HG03571 (cell line): Measurements from ENCODE around the gene PYCR2.
A peak's percentile ranks its signal among the peaks of the same experiment; 100 is the strongest.
"Not testable (repeated sequence)": the region's sequence is repeated elsewhere in the genome, so short reads cannot be mapped to it uniquely, and the experiment has no call there.

ENCODE experiments used
- ATAC-seq: cut with Tn5 transposase; IDR thresholded peaks from one replicate; pipeline ENCODE4 v1.9.1; 2021; ENCODE audit not compliant: unreplicated experiment

Gene PYCR2

DNA sequence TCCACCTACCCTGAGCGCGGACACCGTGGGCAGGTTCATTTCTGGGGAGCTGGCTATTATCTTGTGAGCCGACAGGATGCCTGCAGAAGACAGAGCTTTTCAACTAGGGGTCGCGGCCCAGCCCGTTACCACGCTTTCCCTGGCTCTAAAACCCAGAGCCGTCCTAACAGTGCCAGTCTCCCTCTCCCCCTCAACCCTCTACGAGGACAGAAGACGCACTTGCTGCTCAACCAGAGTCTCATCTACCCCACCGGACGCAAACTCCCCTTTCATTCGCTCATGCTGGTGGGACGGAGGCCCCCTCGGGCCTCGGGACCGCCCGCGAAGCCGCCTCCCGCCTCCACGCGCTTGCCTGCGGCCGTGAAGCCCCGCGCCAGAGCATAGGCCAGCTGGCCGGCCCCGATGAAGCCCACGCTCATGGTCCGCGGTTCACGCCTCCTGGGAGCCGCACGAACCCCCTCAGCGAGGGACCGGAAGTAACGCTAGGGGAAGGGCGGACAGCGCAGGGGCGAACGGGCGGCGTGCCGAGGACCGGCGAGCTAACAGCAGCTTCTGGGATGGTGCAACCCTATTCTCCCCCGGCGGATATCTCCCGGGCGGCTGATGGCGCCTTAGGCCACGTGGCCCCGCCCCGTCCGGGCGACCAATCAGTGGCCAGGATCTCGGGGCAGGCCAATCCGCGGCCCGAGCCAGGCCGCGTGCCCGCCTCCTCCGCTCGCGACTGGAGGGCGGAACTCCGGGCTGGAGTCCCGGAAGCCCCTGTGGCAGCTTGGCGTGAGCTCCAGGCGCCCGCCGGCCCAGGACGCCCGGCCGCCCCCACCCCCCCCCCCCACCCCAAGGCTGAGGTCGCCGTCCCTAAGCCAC lies at the start of gene PYCR2:
TSS of gene PYCR2 (minus strand) at position 559 of the 864 bp plus-strand sequence. CDS start at position 419, 140 bp downstream.
- peak; percentile 97 for ATAC-seq

DNA sequence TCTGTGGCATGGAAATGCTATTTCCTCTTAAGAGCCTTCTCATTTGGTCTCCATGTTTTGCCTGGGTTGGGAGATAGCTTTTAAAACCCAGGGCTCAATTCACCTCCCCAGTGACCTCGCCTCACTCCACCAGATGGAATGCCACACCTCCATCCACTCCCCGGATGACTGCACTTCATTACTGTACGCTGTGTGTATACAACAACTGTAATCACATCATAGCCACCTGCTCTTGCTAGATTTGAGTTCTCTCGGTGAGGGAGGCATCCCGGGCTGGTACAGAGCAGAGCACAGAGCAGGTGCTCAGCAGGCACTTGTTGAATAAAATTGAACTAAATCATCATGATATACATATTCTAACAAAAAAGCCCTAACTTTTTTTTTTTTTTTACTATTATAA lies 49.1 kb upstream of the PYCR2 start:
- ATAC-seq: no peak

DNA sequence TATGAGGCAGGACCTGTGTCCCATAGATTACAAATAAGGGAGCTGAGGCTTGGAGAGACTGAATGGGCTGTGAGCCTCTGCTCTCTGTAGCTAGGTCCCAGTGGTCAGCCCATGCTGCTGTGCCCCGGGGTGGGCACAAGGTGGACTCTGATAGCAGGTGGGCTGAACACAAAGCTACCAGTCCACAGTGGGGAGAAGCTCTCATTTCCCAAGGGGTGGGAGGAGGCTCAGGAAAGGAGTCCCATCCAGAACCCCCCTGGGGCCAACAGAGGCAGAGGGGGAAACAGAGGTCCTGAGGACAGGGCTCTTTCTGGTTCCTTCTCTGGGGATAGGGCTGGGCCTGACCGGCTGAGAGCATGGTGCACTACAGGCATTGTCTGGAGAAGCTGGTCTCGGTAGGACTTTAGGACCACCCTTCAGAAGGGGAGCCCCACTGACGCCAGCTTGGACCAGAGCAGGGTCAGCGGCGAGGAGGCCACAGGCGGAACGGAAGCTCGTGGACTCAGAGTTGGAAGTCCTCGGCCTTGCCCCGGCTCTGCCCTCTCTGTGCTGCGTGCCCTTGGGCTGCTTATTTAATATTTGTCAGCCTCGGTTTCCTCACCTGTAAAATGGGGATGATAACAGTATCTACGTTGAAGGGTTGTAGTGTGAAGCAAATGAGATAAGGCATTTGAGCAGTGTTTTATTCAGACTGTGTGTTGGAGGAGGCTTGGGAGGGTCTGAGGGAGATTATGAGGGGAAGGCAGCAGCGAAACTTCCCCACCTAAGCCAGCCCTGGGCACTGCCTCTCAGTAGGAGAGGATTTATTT lies 48.5 kb upstream of the PYCR2 start:
- ATAC-seq: no peak

- not testable (repeated sequence) for ATAC-seq
Observed at GRCh38 chr1:225970592-225971157, 46.6 kb upstream of the PYCR2 start.

DNA sequence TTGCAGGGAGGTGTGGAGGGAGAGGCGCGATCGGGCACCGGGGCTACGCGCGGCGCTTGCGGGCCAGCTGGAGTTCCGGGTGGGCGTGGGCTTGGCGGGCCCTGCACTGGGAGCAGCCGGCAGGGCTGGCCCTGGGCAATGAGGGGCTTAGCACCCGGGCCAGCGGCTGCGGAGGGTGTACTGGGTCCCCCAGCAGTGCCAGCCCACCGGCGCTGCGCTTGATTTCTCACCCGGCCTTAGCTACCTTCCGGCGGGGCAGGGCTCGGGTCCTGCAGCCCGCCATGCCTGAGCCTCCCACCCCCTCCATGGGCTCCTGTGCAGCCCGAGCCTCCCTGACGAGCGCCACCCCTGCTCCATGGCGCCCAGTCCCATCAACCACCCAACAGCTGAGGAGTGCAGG lies 45.7 kb upstream of the PYCR2 start:
- not testable (repeated sequence) for ATAC-seq

- ATAC-seq: no peak
Observed at GRCh38 chr1:225965231-225965630, 41.2 kb upstream of the PYCR2 start.

- ATAC-seq: no peak
Observed at GRCh38 chr1:225963735-225964530, 39.9 kb upstream of the PYCR2 start.

GRCh38 chr1:225962440-225962975 lies 38.5 kb upstream of the PYCR2 start:
- no peak for ATAC-seq

DNA sequence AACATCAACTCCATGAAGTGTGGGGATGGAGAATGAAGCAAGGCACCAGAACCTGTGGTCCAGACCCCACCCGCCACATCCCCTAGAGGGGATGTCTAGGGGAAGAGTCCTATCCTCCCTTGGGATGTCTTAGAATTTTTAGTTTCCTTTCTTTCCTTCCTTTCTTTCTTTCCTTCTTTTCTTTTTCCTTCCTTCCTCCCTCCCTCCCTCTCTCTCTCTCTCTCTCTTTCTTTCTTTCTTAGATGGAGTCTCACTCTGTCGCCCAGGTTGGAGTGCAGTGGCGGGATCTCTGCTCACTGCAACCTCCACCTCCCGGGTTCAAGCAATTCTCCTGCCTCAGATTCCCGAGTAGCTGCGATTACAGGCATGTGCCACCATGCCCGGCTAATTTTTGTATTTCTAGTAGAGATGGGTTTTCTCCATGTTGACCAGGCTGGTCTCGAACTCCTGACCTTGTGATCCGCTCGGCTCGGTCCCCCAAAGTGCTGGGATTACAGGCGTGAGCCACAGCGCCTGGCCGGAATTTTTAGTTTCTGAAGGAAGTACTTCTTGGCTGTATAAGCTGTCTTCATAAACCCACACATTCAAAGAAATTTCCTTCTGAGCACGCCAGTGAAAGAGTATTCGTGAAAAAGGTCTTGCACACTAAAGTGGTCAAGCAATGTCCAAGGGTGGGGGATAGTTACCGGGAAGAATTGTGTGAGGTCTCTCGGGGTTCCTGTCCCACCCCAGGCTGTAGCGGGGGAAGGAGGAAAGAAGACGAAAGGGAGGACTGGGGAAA lies 37.8 kb upstream of the PYCR2 start:
- no peak for ATAC-seq

- no peak for ATAC-seq
Observed at GRCh38 chr1:225958041-225958440, 34.0 kb upstream of the PYCR2 start.

DNA sequence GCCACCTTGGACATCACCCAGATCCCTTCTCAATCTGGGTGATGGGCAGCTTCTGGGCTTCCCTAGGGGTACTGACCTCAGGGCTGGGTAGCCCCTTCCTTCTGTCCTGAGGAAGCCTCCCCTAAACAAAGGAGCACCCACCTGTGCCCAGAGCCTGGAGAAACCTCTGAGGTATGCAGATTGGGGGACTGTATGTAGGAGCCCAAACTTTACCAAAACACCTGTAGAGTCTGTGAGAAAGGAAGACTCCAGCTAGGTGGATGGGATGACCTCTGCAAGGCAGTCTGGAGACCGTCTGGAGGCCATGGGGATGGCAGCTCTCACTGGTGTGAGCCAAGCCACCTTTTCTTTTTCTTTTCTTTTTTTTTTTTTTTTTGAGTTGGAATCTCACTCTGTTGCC lies 30.7 kb upstream of the PYCR2 start:
- no peak for ATAC-seq

DNA sequence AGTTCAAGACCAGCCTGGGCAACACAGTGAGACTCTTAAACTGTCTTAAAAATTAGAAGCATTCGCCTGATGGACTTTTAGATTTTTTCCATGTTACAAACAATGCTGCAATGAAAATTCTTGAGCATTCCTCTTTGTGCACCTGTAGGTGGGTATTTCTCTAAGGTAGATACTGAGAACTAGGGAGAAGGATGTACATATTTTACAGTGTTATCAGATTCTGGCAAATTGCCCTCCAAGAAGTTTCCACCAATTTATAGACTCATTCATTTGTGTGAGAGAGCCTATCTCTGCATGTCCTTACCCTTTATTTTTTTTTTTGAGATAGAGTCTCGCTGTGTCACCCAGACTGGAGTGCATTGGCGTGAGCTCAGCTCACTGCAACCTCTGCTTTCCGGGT lies 29.3 kb upstream of the PYCR2 start:
- no peak for ATAC-seq

DNA sequence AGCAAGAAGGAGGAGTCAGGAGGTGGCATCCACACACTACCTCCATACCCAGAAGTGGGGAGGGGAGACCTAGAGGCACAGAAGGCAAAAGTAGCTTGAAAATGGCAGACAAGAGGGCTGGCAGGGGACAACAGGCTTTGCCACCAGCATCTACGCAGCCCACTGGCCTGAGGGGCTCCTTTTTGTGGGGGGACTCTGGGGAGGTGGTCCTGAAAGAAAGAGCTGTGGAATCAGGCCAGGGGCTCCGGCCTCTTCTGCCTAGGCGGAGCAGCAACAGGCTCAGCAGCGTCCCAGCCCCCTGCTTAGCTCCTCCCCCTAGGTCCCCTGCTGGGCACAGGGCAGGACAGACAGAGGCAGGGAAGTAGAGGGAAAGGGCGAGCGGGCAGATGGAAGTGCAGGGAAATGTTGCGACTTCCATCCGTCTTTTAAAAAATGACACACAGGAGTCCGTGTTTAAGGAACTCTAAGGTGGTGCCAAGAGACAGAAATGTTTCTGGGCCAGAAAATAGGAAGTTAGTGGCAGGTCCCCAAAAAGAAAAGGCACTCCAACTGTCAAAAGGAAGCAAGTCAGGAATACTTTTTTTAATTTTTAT lies 27.0 kb upstream of the PYCR2 start:
- no peak for ATAC-seq

DNA sequence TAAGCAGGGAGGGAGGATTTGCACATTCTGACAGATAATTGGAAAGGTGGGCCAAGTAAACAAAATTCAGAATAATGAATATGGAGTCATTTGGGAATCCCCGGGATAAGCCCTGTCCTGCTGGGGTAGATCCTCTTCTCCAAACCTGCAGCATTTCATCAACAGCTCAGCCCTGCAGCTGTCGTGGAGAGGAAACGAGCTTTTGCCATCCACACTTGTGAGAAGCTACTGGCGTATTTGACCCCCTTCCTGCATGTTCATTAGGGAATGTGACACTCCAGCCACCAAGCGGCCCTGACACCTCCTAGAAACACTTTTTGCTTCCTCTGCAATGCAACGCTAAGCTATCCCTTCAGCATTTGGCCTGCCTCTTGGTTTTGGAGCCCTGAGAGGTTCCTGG lies 25.0 kb upstream of the PYCR2 start:
- no peak for ATAC-seq

DNA sequence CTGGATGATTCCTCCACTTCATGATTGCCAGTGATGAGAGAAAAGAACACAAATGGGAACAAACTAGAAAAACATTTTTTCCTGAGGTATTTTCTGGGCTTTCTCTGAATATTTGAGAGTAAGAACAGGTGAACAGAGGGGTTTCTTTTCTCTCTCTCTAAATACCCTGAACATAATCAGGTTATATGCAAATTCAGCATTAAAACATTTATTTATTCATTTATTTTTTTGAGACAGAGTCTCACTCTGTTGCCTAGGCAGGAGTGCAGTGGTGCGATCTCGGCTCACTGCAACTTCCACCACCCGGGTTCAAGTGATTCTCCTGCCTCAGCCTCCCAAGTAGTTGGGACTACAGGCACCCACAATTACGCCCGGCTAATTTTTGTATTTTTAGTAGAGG lies 22.8 kb upstream of the PYCR2 start:
- ATAC-seq: no peak

DNA sequence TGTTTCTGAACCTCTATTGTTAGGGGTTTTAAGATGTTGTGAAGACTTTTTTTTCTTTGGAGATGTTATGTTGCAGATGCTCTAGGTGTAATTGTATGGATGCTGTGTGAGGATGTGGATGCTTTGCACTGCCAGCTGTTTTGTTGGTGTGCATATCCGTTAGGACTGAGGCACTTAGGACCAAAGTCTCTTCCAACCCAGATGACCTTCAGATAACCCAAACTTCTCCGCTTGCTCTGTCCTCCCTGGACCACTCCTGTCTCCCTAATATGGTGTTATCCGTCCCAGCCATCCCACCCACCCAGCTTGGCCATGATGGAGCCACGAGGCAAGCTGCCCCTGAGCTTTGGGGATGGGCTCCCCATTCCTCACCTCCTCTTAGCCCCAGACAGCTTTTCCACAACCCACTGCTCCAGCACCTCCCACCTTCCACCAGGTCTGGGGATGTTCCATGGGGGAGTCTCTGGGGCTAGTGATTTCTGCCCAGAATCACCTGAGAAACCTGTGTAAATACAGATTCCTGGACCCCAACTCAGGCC lies 22.1 kb upstream of the PYCR2 start:
- no peak for ATAC-seq

DNA sequence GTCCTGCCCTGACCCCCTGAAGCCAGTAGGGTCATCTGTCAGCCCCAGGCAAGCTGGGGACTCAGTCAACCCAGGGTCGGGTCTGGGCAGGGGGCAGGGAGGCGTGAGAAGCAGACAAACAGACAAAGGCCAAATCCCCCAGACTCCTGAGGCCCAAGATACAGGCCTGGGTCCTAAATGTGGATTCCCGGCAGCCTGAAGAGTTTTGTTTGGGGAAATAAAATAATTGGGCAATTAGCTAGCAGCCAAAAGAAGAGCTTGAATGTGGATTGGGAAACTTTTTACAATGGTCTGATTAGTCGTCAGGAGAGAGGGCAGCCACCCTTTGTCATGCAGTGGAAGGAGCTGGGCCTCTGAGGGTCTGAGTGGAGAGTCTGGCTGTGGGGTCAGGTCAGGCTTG lies 21.5 kb upstream of the PYCR2 start:
- no peak for ATAC-seq

GRCh38 chr1:225944951-225945350 lies 20.9 kb upstream of the PYCR2 start:
- no peak for ATAC-seq

DNA sequence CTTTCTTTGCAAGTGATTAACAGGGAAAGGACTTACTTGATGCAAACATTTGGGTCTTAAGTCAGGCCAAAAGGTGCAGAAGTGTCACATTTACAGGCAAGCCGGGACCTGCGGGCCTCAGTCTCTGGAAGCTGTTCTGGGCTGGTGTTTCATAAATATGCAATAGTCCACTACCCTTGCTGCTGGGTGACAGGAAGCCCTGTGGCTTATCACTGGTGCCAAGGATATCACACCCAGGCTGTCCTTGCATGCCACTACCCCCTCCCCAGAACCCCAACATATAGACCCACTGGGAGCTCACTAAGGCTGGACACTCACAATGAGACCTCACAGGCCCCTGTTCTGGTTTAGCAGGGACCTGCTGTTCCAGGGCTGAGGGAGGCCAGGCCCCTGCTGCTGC lies 20.3 kb upstream of the PYCR2 start:
- ATAC-seq: no peak
